Activated CD4-positive, alpha-beta T cell treated with anti-CD3 and anti-CD28 coated beads, Interleukin-2, Interleukin-4, amounts not matched to agents 100 ng/mL and 50 ng/mL, durations not matched to agents 16 hours and 8 hours (primary cell): ENCODE measurements around the gene WBP2.
"Not testable (repeated sequence)": the region's sequence is repeated elsewhere in the genome, so short reads cannot be mapped to it uniquely, and the experiment has no call there.

ENCODE experiments used
- DNase-seq: peaks from one replicate; pipeline ENCODE4 v3.0.0-alpha.2; 2020; ENCODE audit warnings: low spot score

Gene WBP2

DNA sequence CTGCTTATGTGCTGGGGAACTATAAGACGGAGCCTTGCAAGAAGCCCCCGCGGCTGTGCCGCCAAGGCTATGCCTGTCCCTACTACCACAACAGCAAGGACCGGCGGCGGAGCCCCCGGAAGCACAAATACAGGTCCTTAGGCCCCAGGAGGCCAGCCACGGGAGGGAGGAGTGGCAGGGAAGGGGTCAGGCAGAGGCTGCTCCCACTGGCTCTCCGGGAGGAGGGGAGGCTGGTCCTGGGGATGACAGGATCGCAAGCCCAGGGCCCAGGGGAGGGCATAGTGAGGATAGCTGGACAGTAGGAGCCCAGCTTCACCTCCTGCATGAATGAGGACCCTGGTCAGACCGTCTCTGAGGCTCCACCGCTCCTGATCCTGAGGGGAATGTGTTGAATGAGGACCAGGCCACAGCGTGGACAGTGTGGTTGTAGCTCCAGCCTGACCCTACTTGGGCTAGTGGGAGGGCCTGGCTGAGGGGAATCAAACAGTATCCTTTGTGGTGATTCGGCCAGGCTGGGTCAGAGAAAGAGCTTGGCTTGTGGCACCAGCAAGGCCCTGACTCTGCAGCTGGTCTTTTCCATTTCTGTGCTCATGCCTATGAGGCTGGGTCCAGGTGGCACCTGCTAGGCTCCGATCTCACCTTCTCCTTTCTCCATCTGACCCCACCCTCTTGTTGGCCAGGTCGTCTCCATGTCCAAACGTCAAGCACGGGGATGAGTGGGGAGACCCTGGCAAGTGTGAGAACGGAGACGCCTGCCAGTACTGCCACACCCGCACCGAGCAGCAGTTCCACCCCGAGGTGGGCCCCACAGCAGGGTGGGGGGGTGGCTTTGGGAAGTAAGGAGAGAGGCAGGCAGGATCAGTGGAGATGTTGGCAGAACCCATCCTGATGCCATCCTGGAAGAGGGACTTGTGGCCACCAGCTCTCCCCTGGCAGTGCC, 41.8 kb downstream of the WBP2 start:
- no peak for DNase-seq

- DNase-seq: no peak
Measured at GRCh38 chr17:75812096-75813013, 42.8 kb downstream of the WBP2 start.

GRCh38 chr17:75811174-75811573, 44.0 kb downstream of the WBP2 start:
- DNase-seq: no peak

DNA sequence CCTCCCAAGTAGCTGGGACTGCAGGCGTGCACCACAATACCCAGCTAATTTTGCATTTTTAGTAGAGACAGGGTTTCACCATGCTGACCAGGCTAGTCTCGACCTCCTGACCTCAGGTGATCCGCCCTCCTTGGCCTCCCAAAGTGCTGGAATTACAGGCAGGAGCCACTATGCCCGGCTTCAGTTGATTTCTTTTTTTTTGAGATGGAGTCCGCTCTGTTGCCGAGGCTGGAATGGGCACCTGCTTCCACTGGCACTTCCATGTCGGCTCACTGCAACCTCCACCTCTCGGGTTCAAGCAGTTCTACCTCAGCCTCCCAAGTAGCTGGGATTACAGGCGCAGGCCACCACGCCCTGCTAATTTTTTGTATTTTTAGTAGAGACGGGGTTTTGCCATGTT, 44.4 kb downstream of the WBP2 start:
- not testable (repeated sequence) for DNase-seq

DNA sequence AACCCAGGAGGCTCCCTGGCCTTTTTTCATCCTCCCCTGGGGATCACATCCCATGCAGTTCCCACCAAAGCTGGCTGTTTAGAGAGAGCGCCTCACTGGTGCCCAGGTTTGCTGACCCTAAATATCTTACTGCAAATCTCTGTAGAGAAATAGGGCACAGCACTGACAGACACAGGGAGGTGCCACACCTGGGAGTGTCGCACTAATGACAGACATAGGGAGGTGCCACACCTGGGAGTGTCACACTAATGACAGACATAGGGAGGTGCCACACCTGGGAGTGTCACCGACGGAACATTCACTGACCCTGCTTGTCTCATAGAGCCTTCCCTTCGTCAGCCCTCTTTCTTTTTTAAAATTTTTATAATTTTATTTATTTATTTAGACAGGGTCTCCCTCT, 44.9 kb downstream of the WBP2 start:
- DNase-seq: no peak

- no peak for DNase-seq
Measured at GRCh38 chr17:75809631-75810111, 45.5 kb downstream of the WBP2 start.

DNA sequence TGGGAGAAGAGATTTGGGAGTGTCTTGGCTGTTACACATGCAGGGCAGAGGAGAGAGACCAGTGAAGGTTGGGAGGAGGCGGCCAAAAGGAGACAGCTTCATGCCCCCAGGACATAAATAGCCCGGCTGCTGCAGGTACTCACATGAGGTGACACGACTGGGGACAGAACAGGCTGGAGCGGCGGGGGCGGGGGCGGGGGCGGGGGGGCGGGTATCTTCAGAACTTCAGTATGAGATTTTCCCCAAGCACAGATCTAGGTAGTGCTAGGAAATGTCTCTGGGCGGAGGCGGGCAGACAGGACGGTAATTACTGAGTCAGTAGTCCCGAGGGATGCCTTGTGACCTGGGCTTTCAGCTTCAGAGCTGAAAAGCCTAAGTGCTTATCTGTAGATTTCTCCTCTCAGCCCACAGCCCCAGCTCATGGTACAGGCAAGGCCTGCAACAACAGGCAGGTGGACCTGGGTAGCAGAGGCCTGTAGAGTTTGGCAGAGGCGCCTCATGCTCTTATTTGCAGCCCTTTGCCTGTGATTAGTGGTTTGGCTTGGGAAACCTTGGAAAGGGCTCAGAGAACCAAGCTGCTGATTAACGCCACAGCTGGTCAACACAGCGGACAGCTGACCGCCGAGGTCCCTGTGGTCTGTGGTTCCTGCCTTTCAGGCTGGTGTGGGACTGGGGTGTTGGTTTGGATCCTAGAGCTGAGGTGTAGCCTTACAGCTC, 46.1 kb downstream of the WBP2 start:
- DNase-seq: no peak

GRCh38 chr17:75808549-75808904, 46.6 kb downstream of the WBP2 start:
- no peak for DNase-seq

- no peak for DNase-seq
Measured at GRCh38 chr17:75807861-75808260, 47.3 kb downstream of the WBP2 start.

- DNase-seq: no peak
Measured at GRCh38 chr17:75806822-75807500, 48.2 kb downstream of the WBP2 start.

DNA sequence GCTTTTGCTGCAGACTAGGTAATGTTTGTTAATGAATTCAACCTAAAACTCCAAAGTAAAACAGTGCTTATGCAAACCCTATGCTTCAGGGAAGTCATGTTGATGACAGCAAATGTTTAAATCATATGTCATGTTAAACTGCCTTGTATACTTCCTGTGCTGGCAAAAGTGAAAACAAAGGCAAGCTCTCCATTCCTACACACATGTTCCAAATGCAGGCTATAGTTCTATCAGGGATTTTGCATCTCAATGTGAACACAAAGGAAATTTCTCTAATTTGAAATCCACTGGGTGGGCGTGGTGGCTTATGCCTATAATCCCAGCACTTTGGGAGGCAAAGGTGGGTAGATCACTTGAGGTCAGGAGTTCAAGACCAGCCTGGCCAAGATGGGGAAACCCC, 51.3 kb downstream of the WBP2 start:
- DNase-seq: no peak

- no peak for DNase-seq
Measured at GRCh38 chr17:75799402-75799801, 55.7 kb downstream of the WBP2 start.

- DNase-seq: no peak
Measured at GRCh38 chr17:75795820-75796607, 59.1 kb downstream of the WBP2 start.
